Mesenteric fat pad (tissue), 1 donor: ENCODE results near the gene GRK3. TPM values are rescaled to one million over a fixed set of nuclear protein-coding genes. Genes with fewer than 3 reads are reported as not detected.
"Not testable (repeated sequence)": the region's sequence is repeated elsewhere in the genome, so short reads cannot be mapped to it uniquely, and the experiment has no call there.

Experiments used
- DNase-seq: peaks from one replicate; pipeline ENCODE4 v3.0.0-alpha.2; 2020; ENCODE audit warnings: low spot score
- total RNA-seq: library from RNA; stranded (reverse); fragmentation: NEBNext Ultra II Directional; extraction: Animal tissue kit (Norgen Biotek cat#: 25700); gene quantifications from one replicate; pipeline ENCODE4 v1.2.1, GENCODE V29; 2021
- donor health status: DM: yes; HTN: yes; CAD: no.

GRK3 gene
- total RNA-seq, 1 donor from 2014 or later: 53.4 TPM

- no peak for DNase-seq
Measured at GRCh38 chr22:25624476-25624875, 60.0 kb downstream of the GRK3 start.

- DNase-seq: not testable (repeated sequence)
Measured at GRCh38 chr22:25625747-25626623, 61.5 kb downstream of the GRK3 start.

- DNase-seq: no peak
Measured at GRCh38 chr22:25626624-25626990, 62.1 kb downstream of the GRK3 start.

DNA sequence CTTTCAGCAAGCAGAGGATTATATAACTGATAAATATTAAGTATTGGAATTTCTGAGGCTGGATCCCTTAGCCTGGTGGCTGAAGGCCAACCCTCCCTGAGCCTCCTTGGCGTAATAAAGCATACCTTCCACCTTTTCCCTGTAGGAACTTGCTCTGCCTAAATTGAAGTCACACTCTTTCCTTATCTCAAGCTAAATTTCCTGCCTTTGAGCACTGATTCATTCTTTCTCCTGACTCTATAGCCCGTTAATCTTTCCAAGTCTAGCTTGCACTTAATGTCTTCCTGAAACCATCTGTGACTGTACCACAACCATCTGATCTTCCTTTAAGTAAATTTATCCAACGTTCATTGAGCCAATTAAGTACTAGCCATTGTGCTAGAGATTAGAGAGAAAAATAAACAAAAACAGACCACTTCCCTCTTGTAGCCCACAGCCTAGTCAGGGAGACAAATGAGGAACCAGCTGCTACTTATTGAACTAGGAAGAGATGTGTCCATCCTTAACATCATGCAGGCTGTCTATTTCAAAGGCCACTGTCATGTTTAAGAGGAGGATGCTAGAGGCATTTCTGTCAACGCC lies 62.9 kb downstream of the GRK3 start:
- no peak for DNase-seq

DNA sequence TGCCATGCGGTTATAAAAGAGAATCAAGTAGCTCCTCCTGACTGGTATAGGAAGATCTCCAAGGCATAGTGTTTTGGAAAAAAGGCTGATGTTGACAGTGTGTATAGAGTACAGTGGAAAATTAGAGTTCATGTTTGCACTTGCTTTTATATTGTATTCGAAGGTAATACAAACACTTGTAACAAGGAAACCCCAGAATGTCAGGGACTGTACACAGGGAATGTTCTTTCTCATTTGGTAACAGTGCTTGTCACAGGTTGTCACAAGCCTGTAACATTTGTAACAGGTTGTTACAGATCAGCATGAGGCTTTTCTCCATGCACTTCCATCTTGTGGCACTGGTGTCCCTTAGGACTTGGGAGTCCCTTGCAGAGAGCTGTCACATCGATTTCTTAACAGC lies 64.0 kb downstream of the GRK3 start:
- DNase-seq: no peak

- DNase-seq: no peak
Measured at GRCh38 chr22:25629613-25630012, 65.1 kb downstream of the GRK3 start.

DNA sequence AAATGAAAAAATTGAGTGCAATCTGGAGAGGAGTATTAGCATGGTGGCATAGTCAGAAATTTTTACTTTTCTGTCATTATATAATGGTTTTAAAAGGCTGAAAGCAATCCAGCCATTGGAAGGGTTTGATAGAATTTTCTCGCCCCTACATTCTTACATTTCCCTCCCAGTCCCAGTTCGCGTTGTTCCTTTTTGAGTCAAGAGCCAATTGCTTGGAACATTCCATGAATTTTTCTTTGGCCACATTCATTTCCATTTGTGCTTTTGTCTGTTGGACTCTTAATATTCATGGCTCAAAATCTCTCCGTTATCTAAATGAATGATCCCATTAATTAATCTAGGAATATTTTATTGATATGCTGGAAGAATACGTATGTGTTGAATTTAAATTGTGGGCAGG lies 66.0 kb downstream of the GRK3 start:
- no peak for DNase-seq

DNA sequence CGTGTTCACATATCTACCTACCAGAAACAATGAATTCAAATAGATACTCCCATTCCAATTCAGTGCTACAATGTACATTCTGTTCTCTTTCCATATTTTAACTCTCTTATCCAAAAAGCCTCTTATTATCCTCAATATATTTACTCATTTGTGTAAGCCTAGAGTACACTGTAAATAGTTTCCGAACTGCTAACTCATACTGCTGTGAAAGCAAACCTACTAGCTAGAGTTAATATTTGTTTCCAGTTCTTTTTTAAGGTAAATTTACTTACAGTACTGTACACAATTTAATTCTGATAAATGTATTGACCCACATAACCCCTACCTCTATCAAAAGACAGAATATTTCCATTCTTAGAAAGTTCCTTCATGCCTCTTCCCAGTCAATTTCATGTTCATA lies 71.8 kb downstream of the GRK3 start:
- DNase-seq: no peak

- DNase-seq: no peak
Measured at GRCh38 chr22:25637032-25637431, 72.6 kb downstream of the GRK3 start.

DNA sequence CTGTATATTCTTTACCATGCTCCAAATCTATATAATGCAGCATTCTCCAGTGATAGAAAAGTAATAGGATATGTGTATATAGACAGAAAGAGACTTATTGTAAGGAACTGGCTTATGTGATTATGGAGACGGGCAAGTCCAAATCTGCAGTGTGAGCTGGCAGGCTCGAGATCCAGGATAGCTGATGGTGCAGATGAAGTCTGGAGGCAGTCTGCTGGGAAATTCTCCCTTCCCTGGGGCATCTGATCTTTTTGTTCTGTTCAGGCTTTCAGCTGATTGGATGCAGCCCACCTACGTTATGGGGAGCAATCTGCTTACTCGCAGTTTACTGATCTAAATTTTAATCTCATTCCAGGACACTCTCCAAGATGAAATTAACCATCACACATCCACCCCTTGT lies 73.2 kb downstream of the GRK3 start:
- no peak for DNase-seq

GRCh38 chr22:25638638-25639037 lies 74.2 kb downstream of the GRK3 start:
- DNase-seq: no peak

- no peak for DNase-seq
Measured at GRCh38 chr22:25641650-25642049, 77.2 kb downstream of the GRK3 start.

DNA sequence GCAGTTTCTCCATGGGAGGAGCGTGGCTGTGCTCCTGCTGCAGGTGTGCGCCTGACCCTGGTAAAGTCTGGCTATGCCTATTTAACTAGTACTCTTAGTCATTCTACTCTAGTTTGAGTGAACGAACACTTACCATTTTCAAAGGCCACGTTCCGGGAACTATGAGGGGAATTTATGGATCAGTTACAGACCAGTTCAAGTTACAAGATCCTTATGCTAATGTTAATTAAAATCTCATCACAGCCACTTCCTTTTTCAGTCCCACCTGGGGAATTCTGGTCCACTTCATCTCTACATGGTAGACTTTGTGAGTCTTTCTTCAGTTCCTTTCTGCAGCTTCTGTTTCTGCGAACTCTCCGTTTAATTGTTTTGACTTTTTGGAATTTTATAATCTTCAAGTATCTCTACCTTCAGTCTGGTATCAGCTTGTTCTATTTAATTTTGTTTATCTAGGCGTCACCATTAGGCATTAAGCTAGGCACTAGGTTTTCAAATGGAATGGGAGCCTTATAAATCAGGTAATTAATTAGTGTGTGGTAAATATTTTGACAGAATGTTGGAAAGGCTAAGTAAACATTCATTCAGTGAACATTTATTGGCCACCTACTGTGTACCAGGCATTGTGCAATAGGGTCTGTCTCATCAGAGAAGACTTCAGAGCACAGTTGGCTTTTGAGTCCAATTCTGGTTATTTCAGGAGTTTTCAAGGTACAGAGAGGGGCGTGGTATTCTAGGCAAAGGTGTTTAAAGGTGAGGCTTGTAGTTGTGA lies 78.9 kb downstream of the GRK3 start:
- no peak for DNase-seq

DNA sequence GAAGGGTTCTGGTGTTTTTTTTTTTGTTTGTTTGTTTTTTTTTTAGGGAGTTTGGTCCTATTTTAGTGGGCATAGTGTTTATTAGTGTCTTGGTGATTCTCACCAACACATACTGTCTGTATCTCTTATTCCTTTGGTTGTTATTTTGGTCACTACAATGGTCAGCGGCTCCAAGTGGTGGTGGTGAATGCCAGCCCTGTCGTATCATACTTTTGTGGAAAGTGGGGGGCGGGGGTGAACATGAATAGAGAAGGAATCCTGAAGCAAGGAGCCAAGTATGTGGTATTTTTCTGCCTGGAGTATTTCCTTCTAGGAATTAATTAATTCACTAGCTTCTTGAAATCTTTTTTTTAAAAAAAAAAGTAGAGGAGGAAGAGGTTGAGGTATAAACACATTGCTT lies 79.6 kb downstream of the GRK3 start:
- no peak for DNase-seq

DNA sequence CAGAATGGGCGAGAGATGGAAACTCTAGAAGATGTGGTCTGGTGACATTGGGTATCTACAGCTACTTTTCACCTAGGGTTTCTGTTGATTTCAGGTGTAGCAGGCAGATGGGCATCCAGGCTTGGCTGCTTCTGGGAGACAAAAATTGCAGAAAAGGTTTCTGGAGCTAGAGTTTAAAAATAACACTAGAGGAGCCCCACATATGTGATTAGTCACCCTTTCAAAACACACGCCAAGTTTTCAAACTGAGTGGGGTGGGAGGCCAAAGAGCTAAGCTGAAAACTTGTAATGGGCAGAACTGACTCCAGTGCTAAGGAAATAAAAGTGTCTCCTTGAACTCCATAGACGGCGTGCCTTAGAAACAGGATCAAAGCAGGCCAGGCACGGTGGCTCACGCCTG lies 80.8 kb downstream of the GRK3 start:
- no peak for DNase-seq

- no peak for DNase-seq
Measured at GRCh38 chr22:25645964-25646363, 81.5 kb downstream of the GRK3 start.

DNA sequence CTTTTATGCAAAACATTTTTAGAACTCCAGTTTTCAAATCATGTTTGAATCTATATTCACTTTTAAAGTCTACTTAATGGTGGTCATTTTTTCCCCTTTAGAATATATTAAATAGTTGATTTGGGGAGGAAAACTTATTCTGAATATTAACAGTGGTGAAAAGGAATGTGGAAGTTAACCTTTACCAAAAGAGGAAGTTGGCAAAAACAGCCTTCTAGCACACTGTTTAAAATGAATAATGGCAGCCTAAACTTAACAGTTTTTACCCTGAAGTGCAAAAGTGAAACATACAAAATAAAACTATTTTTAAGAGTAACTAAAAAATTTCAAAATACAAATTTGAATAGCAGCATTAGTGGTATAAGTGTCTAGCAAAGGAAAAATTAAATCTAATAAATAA lies 86.4 kb downstream of the GRK3 start:
- DNase-seq: no peak

- no peak for DNase-seq
Measured at GRCh38 chr22:25651332-25652085, 87.0 kb downstream of the GRK3 start.

DNA sequence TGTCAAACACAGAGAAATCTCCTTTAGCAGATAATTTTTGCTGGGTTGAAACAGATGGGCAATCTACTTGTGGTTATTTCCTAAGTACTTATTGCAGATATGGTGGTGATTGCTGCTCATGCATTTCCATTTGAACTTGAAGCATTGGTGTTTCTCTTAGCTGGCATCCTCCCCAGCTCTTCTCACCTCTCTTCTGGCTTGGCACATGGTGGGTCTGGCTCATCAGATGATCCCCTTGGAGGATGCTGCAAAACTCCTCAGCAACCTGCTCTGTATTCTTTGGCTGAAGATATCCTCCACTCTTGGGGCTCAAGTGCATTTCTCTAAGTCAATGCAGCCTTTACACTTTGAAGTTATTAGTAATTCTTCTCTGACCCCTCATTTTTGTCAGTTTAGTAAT lies 90.2 kb downstream of the GRK3 start:
- no peak for DNase-seq

- DNase-seq: no peak
Measured at GRCh38 chr22:25655371-25655935, 91.0 kb downstream of the GRK3 start.

DNA sequence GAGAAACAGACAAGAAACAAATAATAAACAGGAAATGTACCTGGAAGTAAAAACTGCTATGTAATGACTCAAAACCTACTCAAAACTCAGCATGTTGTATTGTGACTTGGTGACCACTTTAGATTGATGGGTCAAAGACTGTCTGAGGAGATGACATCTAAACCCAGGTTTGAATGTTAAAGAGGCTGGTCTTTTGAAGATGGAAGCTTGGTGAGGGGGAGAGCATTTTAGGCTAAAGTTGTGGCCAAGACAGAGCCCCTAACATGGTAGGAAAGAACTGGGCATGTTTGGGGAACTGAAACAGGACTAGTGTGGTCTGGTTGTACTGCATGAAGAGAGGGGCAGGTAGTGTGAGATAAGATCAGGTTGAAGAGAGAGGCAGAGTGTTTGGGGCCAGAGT lies 92.2 kb downstream of the GRK3 start:
- no peak for DNase-seq
